SK-N-MC (cell line): ENCODE data around the gene ANKS6.

ENCODE experiments used
- DNase-seq: peaks from one replicate; pipeline ENCODE4 v3.0.0-alpha.2; 2011; ENCODE audit warnings: low read depth, low spot score
- H3K27ac ChIP-seq: fragments of 200-600 bp; sonication (generic); 2 replicates; pipeline ENCODE4 v1.5.1; 2016; ENCODE audit warnings: mixed run types
- H3K36me3 ChIP-seq: fragments of 200-600 bp; sonication (generic); 2 replicates; pipeline ENCODE4 v1.6.1; 2017; ENCODE audit warnings: antibody characterized with exemption, low read length, mixed read lengths; ENCODE audit not compliant: insufficient read depth
- H3K4me3 ChIP-seq: fragments of 200-600 bp; sonication (generic); 2 replicates; pipeline ENCODE4 v1.5.1; 2016
- H3K9ac ChIP-seq: fragments of 200-600 bp; sonication (generic); 2 replicates; pipeline ENCODE4 v1.8.0; 2017; ENCODE audit warnings: mixed run types, mixed read lengths; ENCODE audit not compliant: insufficient read length
- H3K9me3 ChIP-seq: fragments of 200-600 bp; sonication (generic); 2 replicates; pipeline ENCODE4 v1.6.1; 2017; ENCODE audit warnings: low read depth, mild to moderate bottlenecking, antibody characterized with exemption, low read length, moderate library complexity, mixed read lengths
- EZH2 ChIP-seq: fragments of 200-600 bp; sonication (generic); IDR thresholded peaks from one replicate; pipeline ENCODE4 v1.6.1; 2017; ENCODE audit warnings: antibody characterized with exemption
- FOXP2 ChIP-seq: optimal IDR thresholded peaks from 2 replicates; pipeline ENCODE3; 2011; ENCODE audit warnings: mild to moderate bottlenecking, moderate library complexity; ENCODE audit not compliant: insufficient read depth; ENCODE audit errors: extremely low read length, control extremely low read depth
- POLR2AphosphoS5 ChIP-seq: IDR thresholded peaks from 2 replicates; pipeline ENCODE4 v1.6.1; 2012; ENCODE audit warnings: mild to moderate bottlenecking, low read depth, low read length, borderline replicate concordance

Gene ANKS6

GRCh38 chr9:98822661-98823060, 26.3 kb upstream of the ANKS6 start:
- H3K36me3 ChIP-seq, result no peaks in the 10 kb centered on the region
- TF ChIP-seq FOXP2 (no peak), POLR2AphosphoS5 (no peak), EZH2 (no peak)
- H3K4me3 ChIP-seq, result no peak overlapping the region
- no peak overlapping the region for H3K9ac ChIP-seq
- DNase-seq, result no peak
- H3K27ac ChIP-seq, result no peak overlapping the region
- H3K9me3 ChIP-seq, result no peaks in the 10 kb centered on the region

GRCh38 chr9:98821831-98822230, 25.5 kb upstream of the ANKS6 start:
- no peak for DNase-seq
- H3K9me3 ChIP-seq, result no peaks in the 10 kb centered on the region
- H3K9ac ChIP-seq, result no peak overlapping the region
- no peaks in the 10 kb centered on the region for H3K36me3 ChIP-seq
- TF ChIP-seq FOXP2 (no peak), POLR2AphosphoS5 (no peak), EZH2 (no peak)
- no peak overlapping the region for H3K27ac ChIP-seq
- H3K4me3 ChIP-seq, result no peak overlapping the region

GRCh38 chr9:98819231-98819630, 22.9 kb upstream of the ANKS6 start:
- no peak for TF ChIP-seq EZH2
- no peak for TF ChIP-seq FOXP2
- no peak for TF ChIP-seq POLR2AphosphoS5
- no peaks in the 10 kb centered on the region for H3K36me3 ChIP-seq
- DNase-seq, result no peak
- no peak overlapping the region for H3K27ac ChIP-seq
- H3K9ac ChIP-seq, result no peak overlapping the region
- no peaks in the 10 kb centered on the region for H3K9me3 ChIP-seq
- no peak overlapping the region for H3K4me3 ChIP-seq

- Histone ChIP-seq H3K36me3 (no peaks in the 10 kb centered on the region), H3K27ac (no peak overlapping the region), H3K9ac (no peak overlapping the region), H3K4me3 (no peak overlapping the region), H3K9me3 (no peaks in the 10 kb centered on the region)
- DNase-seq, result no peak
- no peak for TF ChIP-seq POLR2AphosphoS5
- no peak for TF ChIP-seq EZH2
Observed at GRCh38 chr9:98818764-98819163, 22.4 kb upstream of the ANKS6 start.

- no peak overlapping the region for H3K9ac ChIP-seq
- no peak for DNase-seq
- H3K27ac ChIP-seq, result no peak overlapping the region
- H3K9me3 ChIP-seq, result no peaks in the 10 kb centered on the region
- H3K4me3 ChIP-seq, result no peak overlapping the region
- H3K36me3 ChIP-seq, result no peaks in the 10 kb centered on the region
- TF ChIP-seq POLR2AphosphoS5 (no peak), EZH2 (no peak), FOXP2 (no peak)
Observed at GRCh38 chr9:98815391-98815951, 19.1 kb upstream of the ANKS6 start.

GRCh38 chr9:98811051-98811650, 14.8 kb upstream of the ANKS6 start:
- H3K4me3 ChIP-seq, result no peak overlapping the region
- no peak overlapping the region for H3K27ac ChIP-seq
- H3K9me3 ChIP-seq, result no peaks in the 10 kb centered on the region
- no peak for DNase-seq
- H3K9ac ChIP-seq, result no peak overlapping the region
- TF ChIP-seq EZH2, result no peak
- no peak for TF ChIP-seq FOXP2
- TF ChIP-seq POLR2AphosphoS5, result no peak
- no peaks in the 10 kb centered on the region for H3K36me3 ChIP-seq

- TF ChIP-seq POLR2AphosphoS5 (no peak), FOXP2 (no peak), EZH2 (no peak)
- H3K9ac ChIP-seq, result no peak overlapping the region
- no peak overlapping the region for H3K27ac ChIP-seq
- no peak for DNase-seq
- no peak overlapping the region for H3K4me3 ChIP-seq
- H3K9me3 ChIP-seq, result no peaks in the 10 kb centered on the region
- H3K36me3 ChIP-seq, result no peaks in the 10 kb centered on the region
Observed at GRCh38 chr9:98810102-98810842, 13.9 kb upstream of the ANKS6 start.

- Histone ChIP-seq H3K9me3 (no peaks in the 10 kb centered on the region), H3K36me3 (no peaks in the 10 kb centered on the region), H3K4me3 (no peak overlapping the region; the same call in 1 of the 2 replicates), H3K9ac (no peak overlapping the region), H3K27ac (no peak overlapping the region)
- no peak for TF ChIP-seq FOXP2
- TF ChIP-seq POLR2AphosphoS5, result no peak
- TF ChIP-seq EZH2, result no peak
- no peak for DNase-seq
Observed at GRCh38 chr9:98809311-98810101, 13.2 kb upstream of the ANKS6 start.

- H3K4me3 ChIP-seq, result no peak overlapping the region; the same call in 1 of the 2 replicates
- H3K27ac ChIP-seq, result no peak overlapping the region
- H3K9ac ChIP-seq, result no peak overlapping the region
- no peaks in the 10 kb centered on the region for H3K9me3 ChIP-seq
- H3K36me3 ChIP-seq, result no peaks in the 10 kb centered on the region
- DNase-seq, result no peak
- no peak for TF ChIP-seq FOXP2
- no peak for TF ChIP-seq EZH2
- TF ChIP-seq POLR2AphosphoS5, result no peak
Observed at GRCh38 chr9:98808875-98809274, 12.5 kb upstream of the ANKS6 start.
